HEK293 (cell line): Measurements from ENCODE around the gene MGLL.

Source experiments
- CTCF ChIA-PET: fragments of 350-600 bp; formaldehyde crosslinking; extraction: SDS; loops from one replicate; lab custom pipeline; 2021; ENCODE audit warnings: antibody characterized with exemption; lab: Yijun Ruan, JAX
- POLR2A ChIA-PET: fragments of 300-600 bp; formaldehyde crosslinking; extraction: SDS; loops from one replicate; lab custom pipeline; 2020; ENCODE audit warnings: antibody characterized with exemption, inconsistent platforms; lab: Yijun Ruan, JAX
- H3K27ac ChIP-seq: fragments of 200-500 bp; sonication (Bioruptor generic); 2 replicates; pipeline ENCODE4 v1.5.1; 2014; ENCODE audit warnings: low read depth, low read length, control low read depth, inconsistent platforms; ENCODE audit errors: extremely low read depth
- H3K36me3 ChIP-seq, 2 experiments: fragments of 200-500 bp in 1 of 2; sonication (Bioruptor generic) in 1 of 2; 1 replicate in 1 of 2; 2 replicates in 1 of 2; pipeline ENCODE4 v1.5.1; 2014 to 2017; ENCODE audit warnings: inconsistent platforms in 2 of 2, low read length in 2 of 2; ENCODE audit not compliant: control insufficient read depth in 2 of 2, insufficient read depth in 1 of 2
- H3K4me1 ChIP-seq: fragments of 200-500 bp; sonication (Bioruptor generic); 2 replicates; pipeline ENCODE4 v1.5.1; 2014; ENCODE audit warnings: mild to moderate bottlenecking, low read length, inconsistent platforms; ENCODE audit not compliant: control insufficient read depth, insufficient read depth
- H3K4me3 ChIP-seq: 2 replicates; pipeline ENCODE4 v1.5.1; 2011; ENCODE audit warnings: low read depth, mild to moderate bottlenecking, control low read depth, low read length, moderate library complexity
- H3K9me3 ChIP-seq: fragments of 200-500 bp; sonication (Bioruptor generic); 2 replicates; pipeline ENCODE4 v1.5.1; 2014; ENCODE audit warnings: low read depth, low read length, inconsistent platforms; ENCODE audit not compliant: control insufficient read depth, insufficient read depth
- EGR2 ChIP-seq: fragments of 450-650 bp; formaldehyde crosslinking; IDR thresholded peaks from 2 replicates; pipeline ENCODE4 v1.5.1; 2016; ENCODE audit warnings: low read depth, missing biosample characterization, missing genetic modification characterization
- GLIS2 ChIP-seq: fragments of 450-650 bp; formaldehyde crosslinking; IDR thresholded peaks from 2 replicates; pipeline ENCODE4 v1.5.1; 2016; ENCODE audit warnings: missing biosample characterization, missing genetic modification characterization
- OVOL3 ChIP-seq: fragments of 450-650 bp; formaldehyde crosslinking; IDR thresholded peaks from 2 replicates; pipeline ENCODE4 v1.5.1; 2016; ENCODE audit warnings: missing biosample characterization, missing genetic modification characterization
- PRDM1 ChIP-seq: fragments of 450-650 bp; formaldehyde crosslinking; IDR thresholded peaks from 2 replicates; pipeline ENCODE4; 2016; ENCODE audit warnings: missing biosample characterization, missing genetic modification characterization
- SCRT1 ChIP-seq: fragments of 450-650 bp; formaldehyde crosslinking; IDR thresholded peaks from 2 replicates; pipeline ENCODE4 v1.5.1; 2016; ENCODE audit warnings: missing biosample characterization, missing genetic modification characterization, borderline replicate concordance
- ZFP41 ChIP-seq: fragments of 450-650 bp; formaldehyde crosslinking; IDR thresholded peaks from 2 replicates; pipeline ENCODE4 v1.5.1; 2016; ENCODE audit warnings: missing biosample characterization, missing genetic modification characterization, borderline replicate concordance
- ZNF140 ChIP-seq: fragments of 450-650 bp; formaldehyde crosslinking; IDR thresholded peaks from 2 replicates; pipeline ENCODE4 v1.5.1; 2016; ENCODE audit warnings: missing biosample characterization, missing genetic modification characterization
- ZNF169 ChIP-seq: fragments of 450-650 bp; formaldehyde crosslinking; IDR thresholded peaks from 2 replicates; pipeline ENCODE4 v1.5.1; 2016; ENCODE audit warnings: missing biosample characterization, missing genetic modification characterization
- ZNF214 ChIP-seq: fragments of 450-650 bp; formaldehyde crosslinking; IDR thresholded peaks from 2 replicates; pipeline ENCODE4 v1.5.1; 2017; ENCODE audit warnings: missing biosample characterization, mild to moderate bottlenecking, missing genetic modification characterization, borderline replicate concordance
- ZNF221 ChIP-seq: fragments of 450-650 bp; formaldehyde crosslinking; IDR thresholded peaks from 2 replicates; pipeline ENCODE4 v1.5.1; 2017; ENCODE audit warnings: missing biosample characterization, missing genetic modification characterization, borderline replicate concordance
- ZNF311 ChIP-seq: fragments of 450-650 bp; formaldehyde crosslinking; IDR thresholded peaks from 2 replicates; pipeline ENCODE4 v1.5.1; 2017; ENCODE audit warnings: missing biosample characterization, missing genetic modification characterization, borderline replicate concordance
- ZNF324 ChIP-seq: fragments of 450-650 bp; formaldehyde crosslinking; IDR thresholded peaks from 2 replicates; pipeline ENCODE4 v1.5.1; 2016; ENCODE audit warnings: missing biosample characterization, missing genetic modification characterization
- ZNF362 ChIP-seq: fragments of 450-650 bp; formaldehyde crosslinking; IDR thresholded peaks from 2 replicates; pipeline ENCODE4 v1.5.1; 2016; ENCODE audit warnings: missing biosample characterization, missing genetic modification characterization
- ZNF37A ChIP-seq: fragments of 450-650 bp; IDR thresholded peaks from 2 replicates; pipeline ENCODE4 v1.5.1; 2018; ENCODE audit warnings: missing biosample characterization, missing genetic modification characterization
- ZNF391 ChIP-seq: fragments of 450-650 bp; formaldehyde crosslinking; IDR thresholded peaks from 2 replicates; pipeline ENCODE4 v1.5.1; 2016; ENCODE audit warnings: low read depth, missing biosample characterization, missing genetic modification characterization, borderline replicate concordance
- ZNF433 ChIP-seq: fragments of 450-650 bp; formaldehyde crosslinking; IDR thresholded peaks from 2 replicates; pipeline ENCODE4 v1.5.1; 2016; ENCODE audit warnings: missing biosample characterization, missing genetic modification characterization, low read depth
- ZNF544 ChIP-seq: fragments of 450-650 bp; formaldehyde crosslinking; IDR thresholded peaks from 2 replicates; pipeline ENCODE4 v1.5.0; 2017; ENCODE audit warnings: missing biosample characterization, missing genetic modification characterization
- ZNF549 ChIP-seq: fragments of 450-650 bp; IDR thresholded peaks from 2 replicates; pipeline ENCODE4 v1.5.1; 2018; ENCODE audit warnings: missing biosample characterization, missing genetic modification characterization, mild to moderate bottlenecking, inconsistent platforms, moderate library complexity
- ZNF558 ChIP-seq: fragments of 450-650 bp; formaldehyde crosslinking; IDR thresholded peaks from 2 replicates; pipeline ENCODE4 v1.5.1; 2016; ENCODE audit warnings: missing biosample characterization, missing genetic modification characterization
- ZNF560 ChIP-seq: fragments of 450-650 bp; formaldehyde crosslinking; IDR thresholded peaks from 2 replicates; pipeline ENCODE4 v1.5.1; 2017; ENCODE audit warnings: missing biosample characterization, missing genetic modification characterization, borderline replicate concordance
- ZNF561 ChIP-seq: fragments of 450-650 bp; IDR thresholded peaks from 2 replicates; pipeline ENCODE4 v1.5.1; 2018; ENCODE audit warnings: missing biosample characterization, missing genetic modification characterization, borderline replicate concordance
- ZNF629 ChIP-seq: fragments of 450-650 bp; formaldehyde crosslinking; IDR thresholded peaks from 2 replicates; pipeline ENCODE4 v1.5.1; 2017; ENCODE audit warnings: missing biosample characterization, missing genetic modification characterization
- ZNF660 ChIP-seq: fragments of 450-650 bp; IDR thresholded peaks from 2 replicates; pipeline ENCODE4 v1.5.1; 2018; ENCODE audit warnings: missing biosample characterization, mild to moderate bottlenecking, missing genetic modification characterization
- ZNF791 ChIP-seq: fragments of 450-650 bp; formaldehyde crosslinking; IDR thresholded peaks from 2 replicates; pipeline ENCODE4 v1.5.1; 2016; ENCODE audit warnings: missing biosample characterization, missing genetic modification characterization
- ZSCAN16 ChIP-seq: fragments of 450-650 bp; formaldehyde crosslinking; IDR thresholded peaks from 2 replicates; pipeline ENCODE4 v1.5.1; 2016; ENCODE audit warnings: missing biosample characterization, missing genetic modification characterization
- ZSCAN5A ChIP-seq: fragments of 450-650 bp; formaldehyde crosslinking; IDR thresholded peaks from 2 replicates; pipeline ENCODE4 v1.5.1; 2016; ENCODE audit warnings: missing biosample characterization, missing genetic modification characterization

Gene MGLL

GRCh38 chr3:127762787-127763105 is 59.6 kb downstream of the MGLL start:
- Histone ChIP-seq H3K27ac (no peak overlapping the region), H3K9me3 (no peaks in the 10 kb centered on the region), H3K4me3 (no peak overlapping the region), H3K4me1 (no peaks in the 10 kb centered on the region), H3K36me3 (no peaks in the 10 kb centered on the region)
- ChIA-PET CTCF (no interaction called here), POLR2A (no interaction called here)
- TF ChIP-seq ZNF629 (tag by site-specific recombination) (no peak), ZNF140 (tag by site-specific recombination) (no peak), OVOL3 (tag by site-specific recombination) (no peak), ZSCAN5A (tag by site-specific recombination) (no peak)

GRCh38 chr3:127762077-127762786 is 60.1 kb downstream of the MGLL start:
- TF ChIP-seq ZNF169 (tag by site-specific recombination) (no peak), ZNF214 (tag by site-specific recombination) (no peak), ZNF791 (tag by site-specific recombination) (no peak), ZNF37A (tag by site-specific recombination) (no peak), EGR2 (no peak), ZNF362 (tag by site-specific recombination) (no peak), ZNF311 (tag by site-specific recombination) (no peak), ZFP41 (tag by site-specific recombination) (no peak), SCRT1 (tag by site-specific recombination) (no peak), PRDM1 (tag by site-specific recombination) (no peak)
- Histone ChIP-seq H3K4me3 (no peak overlapping the region), H3K36me3 (no peaks in the 10 kb centered on the region), H3K9me3 (no peaks in the 10 kb centered on the region), H3K4me1 (no peaks in the 10 kb centered on the region), H3K27ac (no peak overlapping the region)
- ChIA-PET CTCF (interaction anchor here (0.5 kb wide), 1 partner anchor 1821 kb away, joined by 3 read pairs; no protein-coding TSS in a partner anchor), POLR2A (no interaction called here)

GRCh38 chr3:127761441-127761801 is 60.9 kb downstream of the MGLL start:
- Histone ChIP-seq H3K9me3 (no peaks in the 10 kb centered on the region), H3K4me3 (no peak overlapping the region), H3K36me3 (no peaks in the 10 kb centered on the region), H3K4me1 (no peaks in the 10 kb centered on the region), H3K27ac (no peak overlapping the region)
- TF ChIP-seq ZNF214 (tag by site-specific recombination) (no peak), ZSCAN16 (tag by site-specific recombination) (no peak), ZNF544 (tag by site-specific recombination) (no peak), ZNF549 (no peak), ZNF221 (no peak), ZNF561 (tag by site-specific recombination) (no peak), ZNF391 (tag by site-specific recombination) (no peak), GLIS2 (tag by site-specific recombination) (no peak), ZNF558 (tag by site-specific recombination) (no peak), ZNF433 (tag by site-specific recombination) (no peak), ZNF660 (tag by site-specific recombination) (no peak), ZNF324 (tag by site-specific recombination) (no peak), ZNF560 (tag by site-specific recombination) (no peak)
- POLR2A ChIA-PET, result no interaction called here
- CTCF ChIA-PET, result no interaction called here
